KG1 (cell line): ENCODE data around the gene PLXDC2.
"Not testable (repeated sequence)": the region's sequence is repeated elsewhere in the genome, so short reads cannot be mapped to it uniquely, and the experiment has no call there.

Experiments
- DNase-seq: peaks from one replicate; lab custom pipeline; 2025; lab: John Stamatoyannopoulos, UW

PLXDC2 gene

GRCh38 chr10:20202337-20202736 is 386.1 kb downstream of the PLXDC2 start:
- no peak for DNase-seq

DNA sequence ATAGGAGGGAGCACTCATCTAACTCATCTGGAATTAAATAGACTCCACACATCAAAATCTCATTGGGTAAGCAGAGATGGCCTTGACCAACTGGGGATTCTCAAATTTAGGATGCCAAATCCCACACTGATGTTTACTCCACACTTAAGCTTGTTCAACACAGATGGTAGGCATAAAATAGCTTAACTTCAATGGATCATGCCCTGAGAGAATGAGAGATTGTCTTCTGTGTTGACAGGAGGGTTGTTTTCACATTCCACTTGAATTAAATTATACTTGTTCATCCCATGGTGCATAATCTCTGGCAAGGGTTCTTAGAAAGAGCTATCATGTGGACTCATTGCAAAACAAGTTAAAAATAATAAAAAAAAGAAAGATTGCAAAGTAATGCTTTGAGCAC is 391.4 kb downstream of the PLXDC2 start:
- DNase-seq, result no peak

GRCh38 chr10:20209098-20209497 is 392.9 kb downstream of the PLXDC2 start:
- DNase-seq, result not testable (repeated sequence)

DNA sequence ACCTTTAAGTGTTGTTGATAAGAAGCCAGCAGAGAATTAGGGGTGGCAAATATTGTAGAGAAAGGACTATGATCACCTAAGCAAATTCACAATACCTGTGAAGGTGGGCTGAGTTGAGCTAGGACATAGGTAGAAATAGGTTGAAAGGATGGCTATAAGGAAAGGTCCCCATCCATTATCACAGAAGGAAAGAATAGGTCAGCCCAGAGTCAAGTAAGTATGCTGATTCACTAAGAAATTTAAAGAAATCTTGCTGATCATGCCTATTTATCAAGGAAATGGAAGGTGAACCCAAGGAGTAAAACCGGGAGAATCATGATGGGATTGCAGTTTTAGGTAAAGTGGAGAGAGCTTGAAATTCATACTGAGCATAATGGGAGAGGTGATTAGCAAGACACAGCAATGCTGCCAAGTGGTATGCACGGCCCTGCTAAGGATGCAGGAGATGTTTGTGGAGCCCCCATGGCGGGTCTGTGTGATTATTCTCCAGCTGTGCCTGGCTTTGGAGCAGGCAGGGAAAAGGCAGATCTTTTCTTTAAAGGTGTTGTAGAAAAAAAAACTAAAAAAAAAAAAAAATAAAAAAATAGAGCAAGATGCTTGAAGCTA is 399.4 kb downstream of the PLXDC2 start:
- no peak for DNase-seq

GRCh38 chr10:20221356-20221755 is 405.1 kb downstream of the PLXDC2 start:
- no peak for DNase-seq

- DNase-seq, result no peak
These were observed 412.5 kb downstream of the PLXDC2 start for GRCh38 chr10:20228729-20229128.

DNA sequence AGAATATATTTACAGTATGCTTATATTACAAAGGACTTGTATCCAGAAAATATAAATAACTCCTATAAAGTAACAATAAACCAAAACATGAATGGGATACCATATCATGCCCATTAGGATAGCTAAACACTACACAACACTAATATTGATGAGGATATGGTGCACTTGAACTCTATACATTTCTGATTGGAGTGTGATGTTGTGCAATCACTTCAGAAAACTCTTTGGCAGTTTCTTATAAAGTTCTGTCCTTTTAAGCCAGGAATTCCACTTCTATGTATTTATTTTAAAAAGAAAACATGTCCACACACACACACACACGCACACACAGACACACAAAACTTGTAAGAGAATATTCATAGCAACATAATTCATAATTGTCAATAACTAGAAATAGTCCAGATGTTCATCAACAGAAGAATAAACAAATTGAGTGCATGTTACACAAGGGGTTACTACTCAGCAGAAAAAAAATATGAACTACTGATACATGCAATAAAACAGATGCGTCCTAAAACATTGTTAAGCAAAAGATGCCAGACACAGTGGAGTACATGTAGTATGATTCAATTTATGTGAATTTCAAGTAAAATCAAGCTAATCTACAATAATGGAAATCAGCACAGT is 416.0 kb downstream of the PLXDC2 start:
- no peak for DNase-seq

DNA sequence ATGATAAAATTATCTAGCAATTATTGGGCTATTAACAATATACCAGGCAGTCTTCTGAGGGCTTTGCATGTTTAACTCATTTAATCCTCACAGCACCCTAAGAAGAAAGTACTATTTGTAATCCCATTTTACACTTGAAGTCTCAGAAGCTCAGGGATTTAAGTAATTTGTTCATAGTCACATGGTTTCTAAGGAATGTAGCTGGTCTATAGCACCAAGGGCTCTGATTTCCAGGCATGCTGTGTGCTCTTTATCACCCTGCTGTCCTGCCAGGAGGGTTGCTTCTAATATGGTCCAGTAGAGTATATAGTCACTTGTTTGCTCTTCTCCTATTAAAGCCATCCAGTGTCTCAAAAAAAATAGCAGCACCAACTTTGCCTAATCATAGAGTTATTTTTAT is 417.2 kb downstream of the PLXDC2 start:
- DNase-seq, result no peak

GRCh38 chr10:20234579-20234978 is 418.3 kb downstream of the PLXDC2 start:
- no peak for DNase-seq

GRCh38 chr10:20237091-20237570 is 420.9 kb downstream of the PLXDC2 start:
- DNase-seq, result no peak

DNA sequence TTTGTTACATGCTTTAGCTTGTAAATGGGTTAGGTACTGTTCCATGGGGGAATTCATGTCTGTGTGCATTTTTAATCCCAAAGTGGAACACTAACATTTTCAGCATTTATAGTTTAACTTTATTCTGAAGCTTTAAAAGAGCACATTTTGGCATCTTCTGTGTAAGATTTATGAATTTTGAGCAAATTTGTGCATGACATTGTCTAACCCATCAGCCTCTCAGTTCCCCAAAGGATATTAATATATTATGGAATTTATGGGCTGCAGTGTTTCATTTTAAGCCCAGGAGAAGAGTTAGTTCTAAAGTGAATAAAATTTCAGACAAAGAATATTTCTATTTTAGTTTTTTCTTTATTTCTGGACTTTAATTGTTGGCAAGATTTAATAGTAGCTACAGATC is 421.4 kb downstream of the PLXDC2 start:
- DNase-seq, result no peak

DNA sequence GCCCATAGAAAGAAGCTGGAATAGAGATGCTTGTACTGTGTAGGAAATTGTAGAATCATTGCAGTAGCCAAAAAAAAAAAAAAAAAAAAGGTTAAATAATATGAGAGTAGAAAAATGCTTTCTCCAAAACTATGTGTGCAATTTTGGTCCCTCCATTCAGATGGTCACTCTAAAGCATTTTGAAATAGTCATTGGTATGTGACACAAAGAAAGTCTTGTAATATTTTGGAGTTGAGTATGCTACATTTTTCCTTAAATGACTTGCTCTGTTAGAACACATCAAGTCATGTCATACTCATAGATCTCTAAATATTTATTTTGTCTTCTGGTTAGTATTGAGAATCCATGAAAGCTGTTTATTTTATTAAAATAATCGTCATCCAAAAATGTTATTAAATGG is 424.4 kb downstream of the PLXDC2 start:
- no peak for DNase-seq

DNA sequence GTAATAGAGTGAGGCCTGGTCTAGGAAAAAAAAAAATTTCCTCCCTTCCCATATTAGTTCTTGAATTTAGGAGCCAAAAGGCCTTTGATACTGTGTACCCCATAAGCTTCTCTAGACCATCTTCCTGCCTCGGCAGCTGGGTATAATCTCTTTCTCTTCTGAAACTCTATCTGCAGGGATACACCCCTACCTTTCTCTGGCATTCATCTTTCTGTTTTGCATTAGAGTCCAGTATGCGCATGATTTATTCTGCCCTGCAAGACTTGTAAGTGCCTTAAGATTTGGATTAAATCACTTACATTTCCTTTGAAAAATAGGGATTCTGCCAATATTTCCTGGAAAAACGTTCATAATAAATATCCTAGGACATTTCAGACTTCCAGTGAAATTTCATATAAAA is 431.2 kb downstream of the PLXDC2 start:
- DNase-seq, result no peak

DNA sequence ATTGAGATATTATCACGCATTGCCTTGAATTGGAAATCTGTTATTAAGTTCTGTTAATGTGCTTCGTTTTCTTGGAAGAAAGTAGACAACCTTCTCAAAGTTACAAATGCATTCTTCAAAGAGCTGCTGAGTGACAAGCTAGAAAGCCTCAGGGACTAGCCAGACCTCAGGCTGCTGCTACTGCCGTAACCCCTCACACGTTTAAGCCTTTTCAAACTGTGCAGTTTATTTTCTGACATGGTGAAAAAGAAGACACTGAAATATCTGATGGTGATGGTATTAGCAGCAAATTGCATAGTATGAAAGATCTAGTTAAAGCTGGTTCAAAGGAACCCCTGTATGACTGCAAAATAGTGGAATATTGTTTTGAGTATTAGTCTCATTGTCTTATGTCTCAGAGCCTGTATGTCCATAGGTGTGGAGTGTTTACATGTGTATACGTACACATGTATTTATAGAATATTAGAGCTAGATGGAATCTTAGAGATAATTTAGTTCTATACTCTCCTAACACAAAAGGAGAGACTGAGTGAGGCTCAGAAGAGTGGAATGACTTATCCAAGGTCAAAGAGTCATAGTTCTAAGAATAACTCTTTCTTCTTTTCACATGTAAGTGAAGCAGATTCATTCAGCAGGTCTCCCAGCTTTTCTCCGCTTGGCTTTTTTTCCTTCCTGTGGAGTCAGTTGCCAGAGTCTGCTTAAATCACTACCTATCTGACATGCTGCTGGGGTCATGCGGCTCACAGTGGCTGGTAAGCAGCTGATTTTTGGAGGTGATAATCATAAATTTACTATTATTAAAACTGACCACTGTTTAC is 431.9 kb downstream of the PLXDC2 start:
- no peak for DNase-seq

GRCh38 chr10:20254078-20254477 is 437.8 kb downstream of the PLXDC2 start:
- no peak for DNase-seq

DNA sequence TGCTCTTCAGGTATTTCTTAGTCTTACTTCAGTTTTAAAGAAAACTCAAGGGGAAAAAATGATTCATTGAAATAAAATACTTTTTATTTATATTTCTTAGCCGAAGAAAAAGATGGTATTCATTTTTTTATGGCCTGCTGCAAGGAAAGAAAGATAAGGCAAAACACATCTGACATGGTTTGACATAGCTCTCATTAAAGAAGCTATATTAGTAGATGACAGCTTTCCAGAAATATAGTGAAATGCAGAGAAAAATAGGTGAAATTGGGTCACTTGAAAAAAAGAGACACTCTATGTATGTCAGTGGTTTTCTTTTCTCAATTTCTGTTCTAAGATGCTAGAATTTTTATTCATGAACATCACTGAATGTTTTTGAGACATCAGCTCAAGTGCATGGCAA is 438.3 kb downstream of the PLXDC2 start:
- no peak for DNase-seq

DNA sequence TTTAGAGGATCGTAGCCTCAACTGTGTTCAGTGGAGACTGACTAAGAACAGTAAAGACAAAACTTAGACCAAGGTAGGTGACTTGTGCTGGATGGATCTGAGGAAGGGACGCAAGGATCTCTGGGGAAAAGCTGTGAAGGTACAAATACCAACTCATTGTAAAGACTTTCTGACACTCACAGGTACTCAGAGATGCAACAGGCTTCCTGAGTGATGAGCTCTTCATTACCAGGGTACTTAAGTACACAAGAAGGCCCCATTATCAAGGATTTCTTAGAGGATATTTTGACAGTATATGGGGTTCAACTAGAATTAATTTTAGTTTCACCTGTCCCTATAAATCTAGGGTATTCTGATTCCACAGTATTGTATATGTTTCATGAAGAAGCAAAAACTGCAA is 440.7 kb downstream of the PLXDC2 start:
- DNase-seq, result no peak

GRCh38 chr10:20257422-20257821 is 441.2 kb downstream of the PLXDC2 start:
- DNase-seq, result no peak

DNA sequence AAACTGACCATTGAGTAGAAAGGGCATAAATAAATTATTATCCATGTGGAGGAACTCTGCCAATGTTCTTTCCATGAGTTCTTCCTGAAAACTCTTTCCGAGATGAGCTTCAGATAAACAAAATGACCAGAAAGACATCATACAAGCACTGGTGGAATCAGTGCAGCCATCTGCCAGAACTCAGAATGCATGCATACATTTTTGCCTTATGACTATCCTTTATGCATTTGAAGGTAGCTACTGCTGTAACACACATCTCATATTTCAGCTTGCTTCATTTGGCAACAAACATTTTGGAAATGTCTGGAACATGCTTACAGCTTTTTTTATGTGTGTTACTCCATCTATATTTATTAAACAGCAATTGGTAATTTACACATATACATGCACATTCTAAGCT is 448.9 kb downstream of the PLXDC2 start:
- DNase-seq, result no peak

DNA sequence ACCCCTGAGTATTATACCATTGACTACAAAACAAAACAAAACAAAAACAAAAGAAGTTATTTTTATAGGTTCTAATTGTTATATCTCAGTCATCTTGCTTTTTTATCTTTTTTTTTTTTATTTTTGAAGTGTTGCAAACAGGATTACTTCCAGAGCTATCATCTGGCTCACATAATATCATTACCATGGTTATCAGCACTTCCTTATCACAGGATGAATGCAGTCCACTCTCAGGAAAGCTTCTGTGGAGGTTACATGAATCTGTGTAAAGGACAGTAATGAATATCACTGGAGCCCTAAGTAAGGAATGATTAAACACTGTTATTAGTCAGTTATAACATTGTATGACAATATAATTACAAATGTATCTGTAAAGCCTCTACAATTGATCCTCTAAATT is 451.5 kb downstream of the PLXDC2 start:
- no peak for DNase-seq

GRCh38 chr10:20271490-20271889 is 455.3 kb downstream of the PLXDC2 start:
- no peak for DNase-seq

GRCh38 chr10:20272608-20273007 is 456.4 kb downstream of the PLXDC2 start:
- DNase-seq, result no peak

DNA sequence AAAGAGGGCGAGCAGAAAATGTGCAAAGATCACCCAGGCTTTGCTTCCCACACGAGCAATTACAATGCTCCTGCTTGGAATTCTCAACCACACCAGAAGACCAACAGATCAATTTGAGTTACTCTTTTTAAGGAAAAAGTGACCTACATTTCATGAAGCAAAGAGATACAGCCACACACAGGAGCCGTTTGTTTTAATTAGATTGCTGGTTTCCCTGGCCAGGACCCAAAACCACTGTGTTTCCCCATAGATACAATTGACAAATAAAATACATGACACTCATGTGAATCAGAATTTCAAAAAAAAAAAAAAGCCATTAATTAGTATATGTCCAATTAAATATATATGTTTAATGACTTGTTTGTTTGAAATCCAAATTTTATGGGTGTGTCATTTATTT is 458.3 kb downstream of the PLXDC2 start:
- DNase-seq, result no peak
